Natural killer cell (primary cell): ENCODE data around the gene CROCC2. TPM values are rescaled to one million over a fixed set of nuclear protein-coding genes. Genes with fewer than 3 reads are reported as not detected.

Source experiments
- ATAC-seq, 3 donors: fragments of 150-1000 bp in 2 of 3; fragments of 200-7000 bp in 1 of 3; cut with Tn5 transposase; 1 replicate in 1 of 3; 2 replicates in 2 of 3; pipeline ENCODE4 v1.10.0; 2021; ENCODE audit warnings: mild to moderate bottlenecking in 2 of 3, moderate library complexity in 2 of 3
- DNase-seq, 2 donors: peaks; one replicate each; pipeline versions ENCODE4 v3.0.0 to v3.0.0-alpha.2; 2013 to 2021; ENCODE audit warnings: mixed read lengths in 1 of 2
- H3K27ac ChIP-seq: one replicate; pipeline ENCODE4 v1.5.1; 2013; ENCODE audit warnings: mild to moderate bottlenecking, low read length
- H3K27me3 ChIP-seq: one replicate; pipeline ENCODE4 v1.6.1; 2013; ENCODE audit warnings: low read length; ENCODE audit not compliant: control insufficient read depth, insufficient read depth
- H3K36me3 ChIP-seq: one replicate; pipeline ENCODE4 v1.6.1; 2013; ENCODE audit warnings: low read length; ENCODE audit not compliant: control insufficient read depth, insufficient read depth
- H3K4me1 ChIP-seq: one replicate; pipeline ENCODE4 v1.6.1; 2013; ENCODE audit warnings: low read length; ENCODE audit not compliant: control insufficient read depth, insufficient read depth
- H3K4me3 ChIP-seq: one replicate; pipeline ENCODE4 v1.5.1; 2013; ENCODE audit warnings: low read length
- H3K9me3 ChIP-seq: one replicate; pipeline ENCODE4 v1.6.1; 2013; ENCODE audit warnings: low read length; ENCODE audit not compliant: control insufficient read depth, insufficient read depth
- H3K27ac Mint-ChIP-seq, 2 donors: one replicate each; pipeline ENCODE4 v1.8.0; 2022; ENCODE audit warnings: mild to moderate bottlenecking in 2 of 2, mixed read lengths in 2 of 2, moderate library complexity in 1 of 2
- H3K27me3 Mint-ChIP-seq, 2 donors: one replicate each; pipeline ENCODE4 v1.8.0; 2022; ENCODE audit warnings: low read depth in 2 of 2, mixed read lengths in 2 of 2
- H3K36me3 Mint-ChIP-seq: one replicate; pipeline ENCODE4 v1.8.0; 2022; ENCODE audit warnings: mixed read lengths
- H3K4me1 Mint-ChIP-seq, 2 donors: one replicate each; pipeline ENCODE4 v1.8.0; 2022; ENCODE audit warnings: mixed read lengths in 2 of 2
- H3K4me3 Mint-ChIP-seq: one replicate; pipeline ENCODE4 v1.8.0; 2022; ENCODE audit warnings: mild to moderate bottlenecking, moderate library complexity, mixed read lengths
- H3K9me3 Mint-ChIP-seq, 2 donors: one replicate each; pipeline ENCODE4 v1.8.0; 2022; ENCODE audit warnings: mixed read lengths in 2 of 2
- WGBS: methylation state at CpG from one replicate; pipeline ENCODE4 v1.1.7; 2013; ENCODE audit warnings: missing lambda C conversion rate; ENCODE audit not compliant: insufficient coverage; 5-methylcytosine and 5-hydroxymethylcytosine counted together
- intact Hi-C: fragments of 100-400 bp; cut with micrococcal nuclease; formaldehyde crosslinking; loops from one replicate; pipeline ENCODE4 v1.14.2; 2022
- total RNA-seq, 4 donors: library from RNA; stranded (reverse); fragments of 120-200 nt in 1 of 4; gene quantifications; one replicate each; pipeline versions ENCODE4 v1.2.3 to v1.2.4, GENCODE V29; 2013 to 2022
- TF ChIP-seq, protein P1 (sequence below): fragments of 200-600 bp; IDR thresholded peaks from one replicate; pipeline ENCODE4 v1.8.0; 2022; ENCODE audit warnings: antibody characterized with exemption

Gene CROCC2
- total RNA-seq, 3 donors from 2014 or later (not counting 1 experiment from before 2014, with no cell fraction given), result 0.14 TPM; not detected in 2

DNA sequence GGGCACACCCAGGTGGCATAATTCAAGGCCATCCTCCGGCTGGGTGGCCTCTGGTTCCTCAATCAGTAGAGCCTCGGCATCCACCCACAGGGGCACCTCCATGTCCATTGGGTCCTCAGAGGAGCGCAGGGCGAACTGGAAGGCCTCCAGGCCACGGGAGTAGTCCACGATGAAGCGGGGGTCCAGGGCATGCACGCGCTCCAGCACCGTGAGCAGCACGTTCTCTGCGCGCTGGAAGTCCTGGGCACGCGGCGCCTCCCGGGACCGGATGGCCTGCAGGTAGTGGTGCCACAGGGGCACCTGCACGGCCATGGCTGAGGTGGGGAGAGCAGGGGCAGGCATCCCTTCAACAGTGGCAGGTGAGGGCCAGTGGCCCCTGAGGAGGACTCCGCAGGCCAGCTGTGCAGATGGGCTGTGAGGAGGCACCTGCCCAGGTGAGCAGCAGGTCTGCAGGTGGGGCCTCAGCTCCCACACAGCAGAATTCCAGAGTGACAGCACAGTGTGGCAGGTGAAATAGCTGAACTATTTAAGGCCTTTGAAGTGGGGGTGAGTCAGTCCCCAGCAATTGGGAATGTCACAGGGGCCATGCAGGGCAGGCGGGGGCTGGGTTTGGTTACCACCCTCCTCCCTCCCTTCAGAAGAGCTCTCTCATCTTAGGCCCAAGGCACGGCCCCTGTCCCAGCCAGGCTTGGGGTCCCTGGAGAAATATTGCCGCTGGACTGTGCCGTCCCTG lies 10.3 kb upstream of the CROCC2 start, which contains the start of gene MAB21L4:
TSS of gene MAB21L4 (minus strand) at position 501 of the 733 bp plus-strand sequence. CDS start at position 342, 159 bp downstream.
- no peak within 1 kb of the TSS for H3K27ac ChIP-seq
- H3K4me1 ChIP-seq, result peaks cover 7% of the 10 kb centered on the region
- Mint-ChIP-seq H3K4me3 (no peak within 1 kb of the TSS), H3K27ac (no peak within 1 kb of the TSS), H3K4me1 (no peaks in the 10 kb centered on the region), H3K9me3 (no peaks in the 10 kb centered on the region), H3K27me3 (no peaks in the 10 kb centered on the region), H3K36me3 (no peaks in the 10 kb centered on the region)
- intact Hi-C loops, result no loop called here
- no peaks in the 10 kb centered on the region for H3K27me3 ChIP-seq
- no peaks in the 10 kb centered on the region for H3K36me3 ChIP-seq
- no peak for DNase-seq
- H3K4me3 ChIP-seq, result no peak within 1 kb of the TSS
- ATAC-seq, result no peak
- TF ChIP-seq, protein P1, sequence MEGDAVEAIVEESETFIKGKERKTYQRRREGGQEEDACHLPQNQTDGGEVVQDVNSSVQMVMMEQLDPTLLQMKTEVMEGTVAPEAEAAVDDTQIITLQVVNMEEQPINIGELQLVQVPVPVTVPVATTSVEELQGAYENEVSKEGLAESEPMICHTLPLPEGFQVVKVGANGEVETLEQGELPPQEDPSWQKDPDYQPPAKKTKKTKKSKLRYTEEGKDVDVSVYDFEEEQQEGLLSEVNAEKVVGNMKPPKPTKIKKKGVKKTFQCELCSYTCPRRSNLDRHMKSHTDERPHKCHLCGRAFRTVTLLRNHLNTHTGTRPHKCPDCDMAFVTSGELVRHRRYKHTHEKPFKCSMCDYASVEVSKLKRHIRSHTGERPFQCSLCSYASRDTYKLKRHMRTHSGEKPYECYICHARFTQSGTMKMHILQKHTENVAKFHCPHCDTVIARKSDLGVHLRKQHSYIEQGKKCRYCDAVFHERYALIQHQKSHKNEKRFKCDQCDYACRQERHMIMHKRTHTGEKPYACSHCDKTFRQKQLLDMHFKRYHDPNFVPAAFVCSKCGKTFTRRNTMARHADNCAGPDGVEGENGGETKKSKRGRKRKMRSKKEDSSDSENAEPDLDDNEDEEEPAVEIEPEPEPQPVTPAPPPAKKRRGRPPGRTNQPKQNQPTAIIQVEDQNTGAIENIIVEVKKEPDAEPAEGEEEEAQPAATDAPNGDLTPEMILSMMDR, result no peak
- H3K9me3 ChIP-seq, result no peaks in the 10 kb centered on the region
- 87% methylated on average over 24 of the region's 24 CpGs for WGBS

DNA sequence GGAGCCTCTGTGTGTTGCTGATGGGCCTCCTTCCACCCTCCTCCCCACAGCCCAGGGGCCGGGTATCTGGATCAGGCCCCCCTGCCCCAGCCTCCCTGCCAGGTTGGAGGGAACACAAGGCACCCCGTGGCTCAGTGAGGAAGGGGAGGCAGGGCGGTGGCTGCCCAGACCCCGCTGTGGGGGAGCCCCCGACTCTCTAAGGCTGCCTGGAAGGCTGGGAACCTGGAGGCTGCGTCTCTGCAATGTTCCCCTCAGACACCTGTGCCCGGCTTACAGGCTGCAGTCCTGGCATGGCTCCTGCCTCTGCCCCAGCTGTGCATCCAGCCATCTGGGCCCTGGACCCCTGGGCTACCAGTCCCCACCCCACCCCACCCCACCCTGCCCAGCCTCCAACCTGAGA lies 9.7 kb upstream of the CROCC2 start:
- Histone ChIP-seq H3K9me3 (no peaks in the 10 kb centered on the region), H3K27me3 (no peaks in the 10 kb centered on the region), H3K27ac (no peak overlapping the region), H3K4me3 (no peak overlapping the region), H3K36me3 (no peaks in the 10 kb centered on the region), H3K4me1 (peaks cover 7% of the 10 kb centered on the region)
- H3K27me3 Mint-ChIP-seq, result no peaks in the 10 kb centered on the region
- H3K36me3 Mint-ChIP-seq, result no peaks in the 10 kb centered on the region
- 84% methylated on average over 7 of the region's 7 CpGs for WGBS
- no peak overlapping the region for H3K27ac Mint-ChIP-seq
- intact Hi-C loops, result no loop called here
- ATAC-seq (no peak), DNase-seq (no peak)
- no peak overlapping the region for H3K4me3 Mint-ChIP-seq
- TF ChIP-seq, protein P1, result no peak
- no peaks in the 10 kb centered on the region for H3K9me3 Mint-ChIP-seq
- H3K4me1 Mint-ChIP-seq, result no peaks in the 10 kb centered on the region

DNA sequence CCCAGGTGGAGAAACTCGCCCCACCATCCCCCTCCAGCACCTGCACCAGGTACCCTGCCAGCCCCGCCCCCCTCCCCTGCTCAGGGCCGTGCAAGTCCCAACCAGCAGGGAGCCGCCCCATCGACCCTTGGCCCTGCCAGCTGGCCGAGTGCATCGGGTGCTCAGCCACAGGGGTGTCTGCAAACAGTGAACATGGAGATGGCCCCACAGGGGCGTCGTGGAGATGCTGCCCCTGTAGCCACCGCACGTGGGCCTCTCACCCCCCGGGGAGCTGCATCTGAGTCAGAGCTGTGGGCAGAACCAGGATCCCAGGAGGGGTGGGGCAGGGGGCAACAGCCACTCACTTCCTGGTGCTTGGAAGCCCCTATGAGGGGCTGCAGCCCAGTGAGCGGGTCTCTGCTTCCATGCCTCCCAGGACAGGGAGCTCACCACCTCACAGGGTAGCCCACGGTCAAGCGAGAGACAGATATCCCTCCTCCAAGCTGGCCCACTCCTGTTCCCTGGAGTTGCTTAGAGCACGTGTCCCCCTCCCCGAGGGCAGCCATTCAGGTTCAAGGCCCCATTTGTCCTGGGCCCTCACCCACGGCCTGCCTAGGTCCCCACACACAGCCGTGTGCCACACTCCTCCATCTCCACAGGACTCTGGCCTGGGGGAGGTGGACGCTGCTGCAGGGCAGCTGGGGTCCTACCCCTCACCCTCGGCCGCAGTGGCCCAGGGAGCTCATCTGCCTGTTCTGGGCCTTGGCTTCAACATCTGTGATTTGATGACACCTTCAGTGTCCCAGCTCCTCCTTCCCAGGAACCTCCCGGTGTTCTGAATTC lies 9.1 kb upstream of the CROCC2 start:
- Histone ChIP-seq H3K27ac (no peak overlapping the region), H3K4me1 (peaks cover 7% of the 10 kb centered on the region), H3K9me3 (no peaks in the 10 kb centered on the region), H3K27me3 (no peaks in the 10 kb centered on the region), H3K4me3 (no peak overlapping the region), H3K36me3 (no peaks in the 10 kb centered on the region)
- Mint-ChIP-seq H3K4me3 (no peak overlapping the region), H3K9me3 (no peaks in the 10 kb centered on the region), H3K27ac (no peak overlapping the region), H3K4me1 (no peaks in the 10 kb centered on the region), H3K27me3 (no peaks in the 10 kb centered on the region), H3K36me3 (no peaks in the 10 kb centered on the region)
- no peak for DNase-seq
- WGBS, result 82% methylated on average over 23 of the region's 23 CpGs
- TF ChIP-seq, protein P1, result no peak
- intact Hi-C loops, result no loop called here
- no peak for ATAC-seq
